T-helper 17 cell (primary cell): ENCODE data around the gene CMTM8. TPM values are rescaled to one million over a fixed set of nuclear protein-coding genes. Genes with fewer than 3 reads are reported as not detected.
A peak's percentile ranks its signal among the peaks of the same experiment; 100 is the strongest.
"Not testable (repeated sequence)": the region's sequence is repeated elsewhere in the genome, so short reads cannot be mapped to it uniquely, and the experiment has no call there.

ENCODE experiments used
- ATAC-seq: fragments of 150-1000 bp; cut with Tn5 transposase; 2 replicates; pipeline ENCODE4 v1.10.0; 2021; ENCODE audit warnings: mild to moderate bottlenecking, moderate library complexity
- DNase-seq, 3 donors: peaks; one replicate each; pipeline versions ENCODE4 v3.0.0 to v3.0.0-alpha.2; 2020 to 2021
- H3K9me3 ChIP-seq: one replicate; pipeline ENCODE4 v1.7.0; 2013; ENCODE audit warnings: low read length, mild to moderate bottlenecking; ENCODE audit not compliant: control insufficient read depth, poor library complexity, severe bottlenecking
- H3K27ac Mint-ChIP-seq: one replicate; pipeline ENCODE4 v1.8.0; 2022; ENCODE audit warnings: mild to moderate bottlenecking, moderate library complexity, mixed read lengths
- H3K27me3 Mint-ChIP-seq: one replicate; pipeline ENCODE4 v1.8.0; 2022; ENCODE audit warnings: mixed read lengths
- H3K36me3 Mint-ChIP-seq: one replicate; pipeline ENCODE4 v1.8.0; 2022; ENCODE audit warnings: low read depth, mixed read lengths
- H3K4me1 Mint-ChIP-seq: one replicate; pipeline ENCODE4 v1.8.0; 2022; ENCODE audit warnings: mild to moderate bottlenecking, mixed read lengths
- H3K4me3 Mint-ChIP-seq: one replicate; pipeline ENCODE4 v1.8.0; 2022; ENCODE audit warnings: mild to moderate bottlenecking, moderate library complexity, mixed read lengths
- total RNA-seq, 4 donors: library from RNA in 2 of 4; stranded (reverse) in 2 of 4; gene quantifications; one replicate each; pipeline ENCODE4 v1.2.3 and lab custom pipeline; 2022 to 2026

Gene CMTM8, protein sequence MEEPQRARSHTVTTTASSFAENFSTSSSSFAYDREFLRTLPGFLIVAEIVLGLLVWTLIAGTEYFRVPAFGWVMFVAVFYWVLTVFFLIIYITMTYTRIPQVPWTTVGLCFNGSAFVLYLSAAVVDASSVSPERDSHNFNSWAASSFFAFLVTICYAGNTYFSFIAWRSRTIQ
- total RNA-seq, result 10 to 100 TPM in 1 of 2 donors, 1 to 10 TPM in 1; 6.3 to 16.4 TPM
- total RNA-seq (lab: John Stamatoyannopoulos, UW), result 1.6 to 2.9 reads per million in 2 donors

DNA sequence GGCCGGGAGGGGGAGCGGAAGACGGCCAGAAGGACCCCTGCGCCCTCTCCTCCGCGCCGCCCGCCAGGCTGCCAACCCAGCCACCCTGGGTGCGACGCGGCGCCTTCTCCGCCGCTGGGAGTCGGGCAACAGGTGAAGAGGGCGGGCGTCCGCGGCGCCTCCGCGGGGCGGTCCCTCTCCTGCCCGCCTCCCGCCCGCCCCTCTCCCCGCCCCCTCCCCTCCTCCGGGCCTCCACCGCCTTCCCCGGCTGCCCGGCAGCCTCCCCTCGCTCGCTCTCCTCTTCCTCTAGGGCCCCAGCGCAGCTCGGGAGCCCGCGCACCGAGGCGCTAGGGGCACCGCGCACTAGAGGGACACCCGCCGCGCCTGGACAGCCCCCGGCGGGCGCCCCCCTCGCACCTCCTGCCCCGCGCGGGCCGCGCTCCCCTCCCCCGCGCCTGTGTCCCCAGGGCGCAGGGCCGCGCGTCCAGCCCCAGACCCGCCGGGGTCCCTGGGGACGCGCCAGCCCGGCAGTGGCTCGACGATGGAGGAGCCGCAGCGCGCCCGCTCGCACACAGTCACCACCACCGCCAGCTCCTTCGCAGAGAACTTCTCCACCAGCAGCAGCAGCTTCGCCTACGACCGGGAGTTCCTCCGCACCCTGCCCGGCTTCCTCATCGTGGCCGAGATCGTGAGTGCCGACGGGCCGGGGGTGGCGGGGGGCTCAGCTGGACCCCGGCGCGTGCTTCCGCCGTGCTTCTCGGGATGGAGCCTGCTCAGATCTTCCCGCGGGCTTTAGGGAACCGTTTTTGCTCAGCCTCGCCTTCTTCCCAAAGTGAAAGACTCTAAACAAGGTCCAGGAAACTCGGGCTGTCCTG is at the start of gene CMTM8:
Gene CMTM8, plus strand, starts transcription at position 228 of the 854 bp plus-strand sequence. Its CDS starts 293 bp downstream, at position 521.
- Mint-ChIP-seq H3K27ac (peak within 1 kb of the TSS; percentile 93), H3K4me1 (peaks cover 41% of the 10 kb centered on the region)

DNA sequence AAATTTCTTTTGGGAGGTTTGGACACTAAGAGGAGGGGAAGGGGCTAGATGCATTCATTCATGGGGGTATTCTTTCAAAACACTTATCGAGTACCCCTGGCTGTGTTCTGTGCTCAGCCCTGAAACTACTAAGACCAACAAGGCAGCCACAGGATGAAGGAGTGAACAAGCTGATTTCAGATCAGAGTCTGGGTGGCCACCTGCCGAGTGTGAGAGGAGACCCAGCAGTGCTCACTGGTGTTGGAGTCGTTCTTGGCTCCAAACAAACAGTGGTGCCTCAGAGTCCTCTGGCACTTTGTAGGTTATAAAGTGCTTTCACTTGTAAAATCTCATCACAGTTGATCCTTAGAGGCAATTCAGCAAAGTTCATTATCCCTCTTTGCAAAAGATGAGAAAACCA is 48.8 kb upstream of the CMTM8 start:
- ATAC-seq (no peak), DNase-seq (no peak)
- H3K9me3 ChIP-seq, result no peaks in the 10 kb centered on the region
- Mint-ChIP-seq H3K4me3 (no peak overlapping the region), H3K27me3 (peaks cover 51% of the 10 kb centered on the region), H3K4me1 (no peaks in the 10 kb centered on the region), H3K36me3 (no peaks in the 10 kb centered on the region), H3K27ac (no peak overlapping the region)

More for the DNA sequence above, at the start of gene CMTM8:
- H3K27me3 Mint-ChIP-seq, result no peaks in the 10 kb centered on the region
- ATAC-seq (peak; percentile 84), DNase-seq (peak; percentile 58 to 66 (median 61))
- no peaks in the 10 kb centered on the region for H3K9me3 ChIP-seq
- no peaks in the 10 kb centered on the region for H3K36me3 Mint-ChIP-seq
- H3K4me3 Mint-ChIP-seq, result peak within 1 kb of the TSS; percentile 91

DNA sequence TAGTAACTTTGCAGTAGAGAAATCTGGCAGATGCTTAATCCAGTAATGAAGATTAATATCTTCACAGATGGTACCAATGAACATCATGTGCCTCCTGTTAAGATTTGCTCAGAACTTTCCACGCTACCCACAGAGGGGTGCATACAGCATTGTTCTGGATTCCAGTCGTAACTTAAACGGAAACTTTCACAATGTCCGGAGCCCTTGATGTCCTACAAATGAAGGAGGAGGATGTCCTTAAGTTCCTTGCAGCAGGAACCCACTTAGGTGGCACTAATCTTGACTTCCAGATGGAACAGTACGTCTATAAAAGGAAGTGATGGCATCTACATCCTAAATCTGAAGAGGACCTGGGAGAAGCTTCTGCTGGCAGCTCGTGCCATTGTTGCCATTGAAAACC is 47.9 kb upstream of the CMTM8 start:
- H3K4me3 Mint-ChIP-seq, H3K36me3 Mint-ChIP-seq, ATAC-seq, H3K4me1 Mint-ChIP-seq, H3K27ac Mint-ChIP-seq, H3K9me3 ChIP-seq, DNase-seq: not testable (repeated sequence)
- H3K27me3 Mint-ChIP-seq, result peaks cover 55% of the 10 kb centered on the region

DNA sequence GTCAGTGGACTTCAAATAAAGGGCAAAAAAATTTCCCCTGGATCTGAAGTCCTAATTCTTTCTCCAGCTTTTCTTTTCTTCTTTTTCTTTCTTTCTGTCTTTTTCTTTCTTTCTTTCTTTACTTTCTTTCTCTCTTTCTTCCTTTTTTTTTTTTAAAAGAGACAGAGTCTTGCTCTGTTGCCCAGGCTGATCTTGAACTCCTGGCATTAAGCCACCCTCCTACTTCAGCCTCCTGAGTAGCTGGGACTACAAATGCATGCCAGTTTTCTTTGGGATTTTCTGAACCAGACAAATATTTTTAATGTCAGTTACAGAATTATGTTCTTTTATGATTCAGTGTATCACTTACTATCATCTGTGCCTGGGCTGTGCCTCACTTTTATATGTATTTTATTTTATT is 45.4 kb upstream of the CMTM8 start:
- Mint-ChIP-seq H3K36me3 (no peaks in the 10 kb centered on the region), H3K4me3 (no peak overlapping the region), H3K4me1 (no peaks in the 10 kb centered on the region), H3K27ac (no peak overlapping the region), H3K27me3 (peaks cover 47% of the 10 kb centered on the region)
- no peaks in the 10 kb centered on the region for H3K9me3 ChIP-seq
- no peak for ATAC-seq
- no peak for DNase-seq

DNA sequence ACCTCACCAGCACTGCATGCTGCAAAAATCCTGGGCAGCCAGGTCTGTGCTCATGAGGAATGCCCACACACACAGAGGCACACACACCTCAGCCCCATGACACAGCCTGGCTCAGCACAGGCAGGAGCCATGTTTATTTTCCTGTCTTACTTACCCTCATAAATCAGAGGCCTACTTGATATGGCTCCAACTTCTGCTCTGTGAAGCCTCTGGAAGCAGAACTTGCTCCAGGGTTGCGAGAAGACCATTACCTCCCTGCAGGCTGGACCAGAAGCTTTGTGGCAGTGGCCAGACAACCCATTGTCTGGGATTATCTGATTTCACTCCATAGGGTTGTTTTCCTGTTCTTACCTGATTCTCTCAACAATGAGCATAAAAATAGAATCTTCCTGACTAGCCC is 43.8 kb upstream of the CMTM8 start:
- H3K36me3 Mint-ChIP-seq, result peaks cover under 1% of the 10 kb centered on the region
- H3K9me3 ChIP-seq, result no peaks in the 10 kb centered on the region
- no peak for DNase-seq
- H3K27me3 Mint-ChIP-seq, result peaks cover 53% of the 10 kb centered on the region
- no peak overlapping the region for H3K27ac Mint-ChIP-seq
- H3K4me1 Mint-ChIP-seq, result no peaks in the 10 kb centered on the region
- ATAC-seq, result no peak
- H3K4me3 Mint-ChIP-seq, result no peak overlapping the region

DNA sequence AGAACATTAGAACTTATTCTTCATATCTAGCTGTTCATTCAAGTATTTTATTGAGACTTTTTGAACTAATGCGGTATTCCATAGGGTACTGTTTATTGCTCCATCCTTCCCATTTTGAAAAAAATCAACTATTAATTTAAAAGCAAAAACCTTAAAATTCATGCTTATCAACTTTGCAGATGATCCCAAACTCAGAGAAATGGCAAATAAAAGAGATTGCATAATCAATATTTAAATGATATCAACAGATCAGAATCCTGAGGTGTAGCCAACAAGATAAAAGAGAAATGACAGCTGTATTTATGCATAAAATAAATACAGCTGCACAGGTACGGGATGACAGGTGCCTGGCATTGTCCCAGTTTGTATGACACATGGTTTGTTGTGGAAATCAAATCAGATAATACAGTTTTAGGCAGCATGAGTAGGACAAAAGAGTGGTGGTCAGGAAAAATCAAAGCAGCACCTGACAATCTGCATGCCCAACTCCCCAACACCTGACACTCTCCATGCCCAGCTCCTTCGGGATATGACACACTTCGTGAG is 42.4 kb upstream of the CMTM8 start:
- no peak for ATAC-seq
- Mint-ChIP-seq H3K36me3 (peaks cover 2% of the 10 kb centered on the region), H3K27me3 (peaks cover 51% of the 10 kb centered on the region), H3K4me1 (no peaks in the 10 kb centered on the region), H3K27ac (no peak overlapping the region), H3K4me3 (no peak overlapping the region)
- no peak for DNase-seq
- H3K9me3 ChIP-seq, result no peaks in the 10 kb centered on the region

DNA sequence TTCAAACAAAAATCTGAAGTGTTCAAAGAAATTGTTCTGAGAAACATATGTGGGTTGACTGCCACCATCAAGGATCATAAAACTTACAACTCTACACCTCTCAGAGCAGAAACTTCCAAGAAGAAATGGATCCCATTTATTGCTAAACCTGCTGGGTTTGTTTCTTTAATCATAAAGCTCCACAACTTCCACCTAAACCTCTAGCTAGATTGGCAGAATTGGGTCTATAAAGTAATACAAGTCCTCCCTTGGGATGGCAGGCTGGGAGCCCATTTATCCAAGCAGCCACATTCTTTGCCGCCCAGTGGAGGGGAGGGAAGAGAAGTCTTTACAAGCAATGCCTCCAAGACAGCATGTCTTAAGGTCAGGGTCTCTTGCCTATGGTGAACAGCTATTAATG is 40.5 kb upstream of the CMTM8 start:
- H3K4me1 Mint-ChIP-seq, result peaks cover 2% of the 10 kb centered on the region
- no peak overlapping the region for H3K4me3 Mint-ChIP-seq
- ATAC-seq (no peak), DNase-seq (no peak)
- no peaks in the 10 kb centered on the region for H3K9me3 ChIP-seq
- no peak overlapping the region for H3K27ac Mint-ChIP-seq
- peaks cover 45% of the 10 kb centered on the region for H3K27me3 Mint-ChIP-seq
- peaks cover 2% of the 10 kb centered on the region for H3K36me3 Mint-ChIP-seq

DNA sequence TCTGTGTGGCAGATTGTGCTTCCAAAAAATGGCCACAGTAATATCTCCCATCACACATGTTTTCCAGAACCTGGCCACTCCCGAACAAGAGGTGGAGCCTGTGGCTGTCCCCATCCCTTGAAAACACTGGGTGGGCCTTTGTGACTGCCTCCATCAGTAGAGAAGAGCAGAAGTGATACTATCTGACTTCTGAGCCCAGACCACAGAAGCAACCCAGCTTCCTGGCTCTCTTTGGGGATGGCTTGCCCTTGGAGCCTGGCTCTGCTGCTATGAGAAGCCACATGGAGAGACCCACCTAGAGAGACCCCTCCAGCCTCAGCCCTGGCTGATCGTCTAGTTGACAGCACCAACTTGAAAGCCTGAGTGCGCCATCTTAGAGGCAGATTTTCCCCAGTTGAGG is 39.8 kb upstream of the CMTM8 start:
- no peaks in the 10 kb centered on the region for H3K9me3 ChIP-seq
- Mint-ChIP-seq H3K36me3 (peaks cover 2% of the 10 kb centered on the region), H3K27ac (no peak overlapping the region), H3K4me1 (peaks cover 2% of the 10 kb centered on the region), H3K4me3 (no peak overlapping the region), H3K27me3 (peaks cover 47% of the 10 kb centered on the region)
- DNase-seq (no peak), ATAC-seq (no peak)

DNA sequence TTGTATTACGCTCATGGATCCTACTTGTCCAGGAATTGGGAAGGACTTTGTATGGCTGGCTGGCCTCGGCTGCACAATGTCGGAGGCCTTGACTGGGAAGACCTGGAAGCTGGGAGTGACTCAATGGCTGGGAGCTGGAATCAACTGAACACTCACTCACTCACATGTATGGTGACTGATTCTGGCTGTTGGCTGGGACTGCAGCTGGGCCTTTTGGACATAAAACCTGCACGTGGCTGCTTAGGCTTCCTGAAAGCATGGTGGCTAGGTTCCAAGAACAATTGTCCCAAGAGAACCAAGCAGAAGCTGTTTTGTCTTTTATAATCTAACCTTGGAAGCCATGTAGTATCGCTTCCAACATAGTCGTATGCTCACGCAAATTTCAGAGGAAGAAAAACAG is 38.0 kb upstream of the CMTM8 start:
- H3K27ac Mint-ChIP-seq, result no peak overlapping the region
- DNase-seq (no peak), ATAC-seq (no peak)
- H3K27me3 Mint-ChIP-seq, result peaks cover 38% of the 10 kb centered on the region
- no peak overlapping the region for H3K4me3 Mint-ChIP-seq
- no peaks in the 10 kb centered on the region for H3K9me3 ChIP-seq
- H3K36me3 Mint-ChIP-seq, result peaks cover 2% of the 10 kb centered on the region
- H3K4me1 Mint-ChIP-seq, result peaks cover 2% of the 10 kb centered on the region

DNA sequence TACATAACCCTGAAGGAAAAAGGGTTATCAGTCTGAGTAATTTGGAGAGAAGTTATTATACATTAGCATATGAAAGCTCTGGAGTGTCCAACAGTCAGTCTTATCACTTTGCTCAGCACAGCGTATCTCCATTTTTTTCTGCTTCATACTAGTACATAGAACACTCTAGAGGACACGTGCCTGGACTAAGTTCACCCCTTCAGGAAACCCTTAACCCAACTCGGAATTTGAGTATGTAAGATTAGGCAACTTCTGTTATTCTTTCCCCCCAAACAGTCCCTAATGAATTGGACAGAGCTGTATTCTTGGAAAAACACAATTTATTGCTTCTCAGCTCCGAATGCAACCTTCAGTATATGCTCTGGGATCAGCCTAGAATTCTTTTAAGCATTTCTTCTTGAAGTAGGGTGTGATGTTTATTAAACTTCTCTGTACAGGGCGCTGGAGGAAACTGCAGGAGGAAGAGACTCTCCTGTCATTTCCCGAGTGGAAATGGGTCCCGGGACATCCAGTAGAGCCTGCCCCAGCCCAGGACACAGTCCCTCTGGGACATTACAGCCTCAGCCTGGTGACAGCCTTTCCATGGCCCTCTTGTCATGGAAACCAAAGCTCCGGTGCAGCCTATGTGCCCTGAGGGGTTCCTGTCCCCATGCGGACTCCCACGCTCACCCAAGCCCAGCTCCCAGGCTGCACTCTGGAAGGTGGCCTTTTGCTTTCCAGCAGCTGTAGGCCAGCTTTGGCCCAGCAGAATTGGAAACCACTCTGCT is 37.3 kb upstream of the CMTM8 start:
- H3K9me3 ChIP-seq, result no peaks in the 10 kb centered on the region
- DNase-seq (no peak), ATAC-seq (no peak)
- peaks cover 2% of the 10 kb centered on the region for H3K4me1 Mint-ChIP-seq
- H3K36me3 Mint-ChIP-seq, result peaks cover 2% of the 10 kb centered on the region
- H3K27ac Mint-ChIP-seq, result no peak overlapping the region
- H3K4me3 Mint-ChIP-seq, result no peak overlapping the region
- H3K27me3 Mint-ChIP-seq, result peaks cover 34% of the 10 kb centered on the region

DNA sequence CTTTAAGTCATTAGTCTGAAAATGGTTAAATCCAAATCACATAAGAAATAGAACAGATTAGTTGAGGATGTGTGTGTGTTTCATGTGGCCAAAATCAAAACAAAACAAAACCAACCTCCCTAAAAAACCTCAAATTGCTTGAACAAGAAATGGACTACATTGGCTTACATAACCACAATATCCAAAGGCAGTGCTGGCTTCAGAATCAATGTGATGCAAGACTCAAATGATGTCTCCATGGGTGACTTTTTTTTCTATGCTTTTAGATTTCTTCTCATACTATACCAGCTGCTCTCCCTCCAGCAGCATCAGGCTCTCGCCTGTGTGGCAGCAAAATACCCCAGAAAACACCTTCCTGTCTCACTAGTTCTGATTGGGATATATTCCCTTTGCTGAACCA is 36.0 kb upstream of the CMTM8 start:
- H3K4me3 Mint-ChIP-seq, result no peak overlapping the region
- DNase-seq, result no peak

DNA sequence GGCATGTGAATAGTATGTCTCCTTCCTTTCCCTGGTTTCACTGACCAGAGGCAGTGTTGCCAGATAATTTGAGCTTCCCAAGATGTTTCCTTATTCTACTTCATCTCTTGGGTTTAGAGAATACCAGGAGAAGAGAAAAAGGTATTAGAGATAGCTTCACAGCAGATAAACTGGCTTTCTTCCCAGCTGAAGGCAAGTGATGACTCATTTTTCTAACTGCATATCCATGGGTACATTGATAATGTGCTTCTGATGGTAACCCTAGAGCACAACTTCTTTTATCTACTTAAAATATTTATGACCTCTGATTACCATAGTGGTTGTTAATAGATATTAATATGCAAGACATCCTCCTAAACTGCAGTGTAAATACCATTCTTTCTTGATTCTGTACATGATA is 34.6 kb upstream of the CMTM8 start:
- Mint-ChIP-seq H3K36me3 (peaks cover 2% of the 10 kb centered on the region), H3K27ac (no peak overlapping the region), H3K27me3 (peaks cover 20% of the 10 kb centered on the region), H3K4me3 (no peak overlapping the region), H3K4me1 (peaks cover 2% of the 10 kb centered on the region)
- ATAC-seq (no peak), DNase-seq (no peak)
- no peaks in the 10 kb centered on the region for H3K9me3 ChIP-seq

More for the DNA sequence above, 36.0 kb upstream of the CMTM8 start:
- ATAC-seq, result no peak
- H3K4me1 Mint-ChIP-seq, result peaks cover 2% of the 10 kb centered on the region
- H3K9me3 ChIP-seq, result no peaks in the 10 kb centered on the region
- peaks cover 29% of the 10 kb centered on the region for H3K27me3 Mint-ChIP-seq
- peaks cover 2% of the 10 kb centered on the region for H3K36me3 Mint-ChIP-seq
- no peak overlapping the region for H3K27ac Mint-ChIP-seq

DNA sequence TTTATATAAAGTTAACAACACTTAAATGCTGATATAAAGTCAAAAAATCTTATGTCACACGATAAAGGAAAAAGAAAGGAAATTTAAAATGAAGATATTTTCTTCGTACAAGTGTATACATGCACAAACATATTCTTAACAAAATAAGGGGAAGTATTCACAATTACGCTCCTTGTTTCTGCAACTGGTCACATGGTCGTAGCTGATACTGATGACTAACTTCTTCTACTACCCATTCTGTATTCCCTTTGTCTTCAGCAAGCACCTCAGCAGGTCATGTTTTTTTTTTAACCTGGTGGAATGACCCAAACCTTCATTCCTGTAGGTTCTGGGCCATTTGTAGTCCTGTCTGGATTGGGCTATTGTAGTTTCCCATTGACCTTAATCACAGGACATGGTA is 30.0 kb upstream of the CMTM8 start:
- Mint-ChIP-seq H3K27me3 (no peaks in the 10 kb centered on the region), H3K4me1 (no peaks in the 10 kb centered on the region), H3K36me3 (no peaks in the 10 kb centered on the region), H3K4me3 (no peak overlapping the region), H3K27ac (no peak overlapping the region)
- H3K9me3 ChIP-seq, result no peaks in the 10 kb centered on the region
- ATAC-seq, result no peak
- no peak for DNase-seq
